HEK293 (cell line): ENCODE results near the gene FILIP1L.

Experiments used
- IKZF3 ChIP-seq: fragments of 450-650 bp; IDR thresholded peaks from 2 replicates; pipeline ENCODE4 v1.5.0; 2018; ENCODE audit warnings: missing biosample characterization, mild to moderate bottlenecking, missing genetic modification characterization, moderate library complexity
- KLF10 ChIP-seq: fragments of 450-650 bp; IDR thresholded peaks from 2 replicates; pipeline ENCODE4 v1.5.1; 2018; ENCODE audit warnings: missing biosample characterization, mild to moderate bottlenecking, missing genetic modification characterization
- OVOL3 ChIP-seq: fragments of 450-650 bp; formaldehyde crosslinking; IDR thresholded peaks from 2 replicates; pipeline ENCODE4 v1.5.1; 2016; ENCODE audit warnings: missing biosample characterization, missing genetic modification characterization
- PRDM1 ChIP-seq: fragments of 450-650 bp; formaldehyde crosslinking; IDR thresholded peaks from 2 replicates; pipeline ENCODE4; 2016; ENCODE audit warnings: missing biosample characterization, missing genetic modification characterization
- ZFP41 ChIP-seq: fragments of 450-650 bp; formaldehyde crosslinking; IDR thresholded peaks from 2 replicates; pipeline ENCODE4 v1.5.1; 2016; ENCODE audit warnings: missing biosample characterization, missing genetic modification characterization, borderline replicate concordance
- ZNF10 ChIP-seq: fragments of 450-650 bp; formaldehyde crosslinking; IDR thresholded peaks from 2 replicates; pipeline ENCODE4 v1.5.1; 2017; ENCODE audit warnings: missing biosample characterization, missing genetic modification characterization
- ZNF133 ChIP-seq: fragments of 450-650 bp; formaldehyde crosslinking; IDR thresholded peaks from 2 replicates; pipeline ENCODE4 v1.5.1; 2016; ENCODE audit warnings: missing biosample characterization, missing genetic modification characterization
- ZNF211 ChIP-seq: fragments of 450-650 bp; formaldehyde crosslinking; IDR thresholded peaks from 2 replicates; pipeline ENCODE4 v1.5.1; 2016; ENCODE audit warnings: low read depth, missing biosample characterization, missing genetic modification characterization
- ZNF274 ChIP-seq, 2 experiments: fragments of 200-500 bp in 1 of 2; fragments of 450-650 bp in 1 of 2; sonication (Bioruptor generic) in 1 of 2; formaldehyde crosslinking in 1 of 2; IDR thresholded peaks; 2 replicates each; pipeline versions ENCODE4 v1.5.1 to v1.6.1; 2014 to 2016; ENCODE audit warnings: borderline replicate concordance in 1 of 2, inconsistent platforms in 1 of 2, low read length in 1 of 2, missing biosample characterization in 1 of 2, missing genetic modification characterization in 1 of 2
- ZNF302 ChIP-seq: fragments of 450-650 bp; formaldehyde crosslinking; IDR thresholded peaks from 2 replicates; pipeline ENCODE4 v1.5.1; 2016; ENCODE audit warnings: missing biosample characterization, missing genetic modification characterization, low read depth
- ZNF341 ChIP-seq: fragments of 450-650 bp; formaldehyde crosslinking; IDR thresholded peaks from 2 replicates; pipeline ENCODE4; 2016; ENCODE audit warnings: low read depth, missing biosample characterization, missing genetic modification characterization
- ZNF37A ChIP-seq: fragments of 450-650 bp; IDR thresholded peaks from 2 replicates; pipeline ENCODE4 v1.5.1; 2018; ENCODE audit warnings: missing biosample characterization, missing genetic modification characterization
- ZNF426 ChIP-seq: fragments of 450-650 bp; formaldehyde crosslinking; IDR thresholded peaks from 2 replicates; pipeline ENCODE4 v1.5.1; 2017; ENCODE audit warnings: missing biosample characterization, missing genetic modification characterization, mild to moderate bottlenecking, inconsistent platforms, moderate library complexity
- ZNF473 ChIP-seq: fragments of 450-650 bp; formaldehyde crosslinking; IDR thresholded peaks from 2 replicates; pipeline ENCODE4 v1.5.1; 2017; ENCODE audit warnings: missing biosample characterization, missing genetic modification characterization
- ZNF501 ChIP-seq: fragments of 450-650 bp; formaldehyde crosslinking; IDR thresholded peaks from 2 replicates; pipeline ENCODE4 v1.5.1; 2016; ENCODE audit warnings: missing biosample characterization, missing genetic modification characterization
- ZNF529 ChIP-seq: fragments of 450-650 bp; formaldehyde crosslinking; IDR thresholded peaks from 2 replicates; pipeline ENCODE4 v1.5.1; 2017; ENCODE audit warnings: missing genetic modification characterization, missing biosample characterization; ENCODE audit not compliant: insufficient replicate concordance
- ZNF530 ChIP-seq: fragments of 450-650 bp; formaldehyde crosslinking; IDR thresholded peaks from 2 replicates; pipeline ENCODE4 v1.5.1; 2016; ENCODE audit warnings: low read depth, missing biosample characterization, missing genetic modification characterization
- ZNF549 ChIP-seq: fragments of 450-650 bp; IDR thresholded peaks from 2 replicates; pipeline ENCODE4 v1.5.1; 2018; ENCODE audit warnings: missing biosample characterization, missing genetic modification characterization, mild to moderate bottlenecking, inconsistent platforms, moderate library complexity
- ZNF626 ChIP-seq: fragments of 450-650 bp; sonication (Bioruptor Pico); formaldehyde crosslinking; IDR thresholded peaks from 2 replicates; pipeline ENCODE4 v1.5.1; 2018; ENCODE audit warnings: missing biosample characterization, missing genetic modification characterization, inconsistent platforms
- ZNF654 ChIP-seq: fragments of 450-650 bp; formaldehyde crosslinking; IDR thresholded peaks from 2 replicates; pipeline ENCODE4 v1.5.1; 2016; ENCODE audit warnings: low read depth, missing biosample characterization, missing genetic modification characterization
- ZNF658 ChIP-seq: fragments of 450-650 bp; formaldehyde crosslinking; IDR thresholded peaks from 2 replicates; pipeline ENCODE4; 2016; ENCODE audit warnings: missing biosample characterization, missing genetic modification characterization
- ZNF664 ChIP-seq: fragments of 450-650 bp; formaldehyde crosslinking; IDR thresholded peaks from 2 replicates; pipeline ENCODE4 v1.5.1; 2016; ENCODE audit warnings: missing biosample characterization, missing genetic modification characterization
- ZNF837 ChIP-seq: fragments of 450-650 bp; formaldehyde crosslinking; IDR thresholded peaks from 2 replicates; pipeline ENCODE4 v1.5.1; 2016; ENCODE audit warnings: missing biosample characterization, missing genetic modification characterization
- ZNF843 ChIP-seq: fragments of 450-650 bp; formaldehyde crosslinking; IDR thresholded peaks from 2 replicates; pipeline ENCODE4 v1.5.1; 2016; ENCODE audit warnings: missing biosample characterization, missing genetic modification characterization
- TF ChIP-seq, protein P1 (sequence below): fragments of 450-650 bp; formaldehyde crosslinking; IDR thresholded peaks from 2 replicates; pipeline ENCODE4 v1.5.1; 2016; ENCODE audit warnings: missing biosample characterization, missing genetic modification characterization
- TF ChIP-seq, protein P2 (sequence below): fragments of 450-650 bp; formaldehyde crosslinking; IDR thresholded peaks from 2 replicates; pipeline ENCODE4 v1.5.1; 2017; ENCODE audit warnings: missing biosample characterization, mild to moderate bottlenecking, missing genetic modification characterization, moderate library complexity
- TF ChIP-seq, protein P3 (sequence below): fragments of 450-650 bp; formaldehyde crosslinking; IDR thresholded peaks from 2 replicates; pipeline ENCODE4 v1.5.1; 2016; ENCODE audit warnings: missing biosample characterization, missing genetic modification characterization
- TF ChIP-seq, protein P4 (sequence below): fragments of 450-650 bp; IDR thresholded peaks from 2 replicates; pipeline ENCODE4 v1.5.1; 2018; ENCODE audit warnings: missing biosample characterization, missing genetic modification characterization
- TF ChIP-seq, protein P5 (sequence below): fragments of 450-650 bp; formaldehyde crosslinking; optimal IDR thresholded peaks from 2 replicates; pipeline ENCODE3; 2016; ENCODE audit warnings: missing biosample characterization, mild to moderate bottlenecking, missing genetic modification characterization
- TF ChIP-seq, protein P6 (sequence below): fragments of 450-650 bp; formaldehyde crosslinking; IDR thresholded peaks from 2 replicates; pipeline ENCODE4 v1.5.1; 2016; ENCODE audit warnings: missing biosample characterization, missing genetic modification characterization
- TF ChIP-seq, protein P7 (sequence below): fragments of 450-650 bp; formaldehyde crosslinking; IDR thresholded peaks from 2 replicates; pipeline ENCODE4 v1.5.1; 2016; ENCODE audit warnings: missing biosample characterization, missing genetic modification characterization

The FILIP1L gene

DNA sequence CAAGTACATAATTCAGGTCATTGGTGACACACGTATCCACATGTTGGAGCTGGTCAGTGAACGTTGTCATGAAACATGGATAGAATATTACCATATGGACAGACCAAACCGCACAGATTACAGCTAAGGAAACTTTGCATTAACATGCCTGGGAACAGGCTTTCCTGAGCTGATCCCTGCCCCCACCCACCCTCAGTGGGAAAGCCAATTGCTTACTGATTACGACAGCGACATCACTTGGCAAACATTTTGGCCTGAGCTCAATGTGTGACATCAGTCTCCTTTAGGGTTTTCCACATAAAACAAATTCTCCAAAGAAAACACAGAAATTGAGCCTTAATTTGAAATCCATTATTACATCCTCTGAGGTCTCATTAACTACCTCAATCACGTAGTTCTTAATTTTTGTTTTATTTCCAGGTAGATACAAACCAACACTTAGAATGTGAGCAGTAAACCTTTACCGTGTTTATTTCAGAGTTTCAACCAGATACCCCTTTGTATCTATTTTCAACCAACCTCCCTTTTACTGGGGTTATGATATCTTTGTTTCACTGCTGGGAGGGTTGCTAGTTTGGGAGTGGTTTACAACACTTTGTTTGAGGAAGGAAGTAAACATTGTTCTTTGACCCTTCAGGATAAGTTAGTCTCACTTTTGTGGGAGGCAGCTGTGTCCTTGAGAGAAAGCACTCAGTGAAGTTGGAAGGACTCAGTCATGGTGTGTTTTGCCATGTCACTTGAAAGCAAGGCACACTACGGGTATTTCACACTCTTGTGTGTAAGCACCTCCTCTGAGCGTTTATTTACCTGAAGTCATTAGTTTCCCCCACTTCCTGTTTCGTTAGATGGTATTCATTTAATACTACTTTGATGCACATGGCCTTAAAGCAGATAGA is 193.6 kb downstream of the FILIP1L start (continued):
- TF ChIP-seq ZNF211 (tag by site-specific recombination): no peak
- peak; percentile 51 for TF ChIP-seq IKZF3 (tag by site-specific recombination)
- TF ChIP-seq, protein P1, sequence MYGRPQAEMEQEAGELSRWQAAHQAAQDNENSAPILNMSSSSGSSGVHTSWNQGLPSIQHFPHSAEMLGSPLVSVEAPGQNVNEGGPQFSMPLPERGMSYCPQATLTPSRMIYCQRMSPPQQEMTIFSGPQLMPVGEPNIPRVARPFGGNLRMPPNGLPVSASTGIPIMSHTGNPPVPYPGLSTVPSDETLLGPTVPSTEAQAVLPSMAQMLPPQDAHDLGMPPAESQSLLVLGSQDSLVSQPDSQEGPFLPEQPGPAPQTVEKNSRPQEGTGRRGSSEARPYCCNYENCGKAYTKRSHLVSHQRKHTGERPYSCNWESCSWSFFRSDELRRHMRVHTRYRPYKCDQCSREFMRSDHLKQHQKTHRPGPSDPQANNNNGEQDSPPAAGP: no peak
- TF ChIP-seq ZNF549 (tag by site-specific recombination): no peak
- no peak for TF ChIP-seq ZNF626 (tag by site-specific recombination)
- TF ChIP-seq, protein P2, sequence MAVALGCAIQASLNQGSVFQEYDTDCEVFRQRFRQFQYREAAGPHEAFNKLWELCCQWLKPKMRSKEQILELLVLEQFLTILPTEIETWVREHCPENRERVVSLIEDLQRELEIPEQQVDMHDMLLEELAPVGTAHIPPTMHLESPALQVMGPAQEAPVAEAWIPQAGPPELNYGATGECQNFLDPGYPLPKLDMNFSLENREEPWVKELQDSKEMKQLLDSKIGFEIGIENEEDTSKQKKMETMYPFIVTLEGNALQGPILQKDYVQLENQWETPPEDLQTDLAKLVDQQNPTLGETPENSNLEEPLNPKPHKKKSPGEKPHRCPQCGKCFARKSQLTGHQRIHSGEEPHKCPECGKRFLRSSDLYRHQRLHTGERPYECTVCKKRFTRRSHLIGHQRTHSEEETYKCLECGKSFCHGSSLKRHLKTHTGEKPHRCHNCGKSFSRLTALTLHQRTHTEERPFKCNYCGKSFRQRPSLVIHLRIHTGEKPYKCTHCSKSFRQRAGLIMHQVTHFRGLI (tag by site-specific recombination): no peak
- no peak for TF ChIP-seq ZNF664 (tag by site-specific recombination)
- TF ChIP-seq ZNF133 (tag by site-specific recombination): no peak
- TF ChIP-seq ZNF426 (tag by site-specific recombination): no peak
- no peak for TF ChIP-seq ZNF341 (tag by site-specific recombination)
- TF ChIP-seq ZNF274 (IDR thresholded peaks at IDR 0.05; ENCODE audit: low read length): no peak
- TF ChIP-seq ZNF274 (tag by site-specific recombination; IDR thresholded peaks at IDR 0.05; ENCODE audit: borderline replicate concordance): no peak
- no peak for TF ChIP-seq OVOL3
- TF ChIP-seq, protein P3, sequence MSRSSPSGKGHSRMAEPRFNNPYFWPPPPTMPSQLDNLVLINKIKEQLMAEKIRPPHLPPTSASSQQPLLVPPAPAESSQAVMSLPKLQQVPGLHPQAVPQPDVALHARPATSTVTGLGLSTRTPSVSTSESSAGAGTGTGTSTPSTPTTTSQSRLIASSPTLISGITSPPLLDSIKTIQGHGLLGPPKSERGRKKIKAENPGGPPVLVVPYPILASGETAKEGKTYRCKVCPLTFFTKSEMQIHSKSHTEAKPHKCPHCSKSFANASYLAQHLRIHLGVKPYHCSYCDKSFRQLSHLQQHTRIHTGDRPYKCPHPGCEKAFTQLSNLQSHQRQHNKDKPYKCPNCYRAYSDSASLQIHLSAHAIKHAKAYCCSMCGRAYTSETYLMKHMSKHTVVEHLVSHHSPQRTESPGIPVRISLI (tag by site-specific recombination): no peak
- TF ChIP-seq ZNF302 (tag by site-specific recombination): no peak
- TF ChIP-seq PRDM1 (tag by site-specific recombination): no peak
- TF ChIP-seq, protein P4, sequence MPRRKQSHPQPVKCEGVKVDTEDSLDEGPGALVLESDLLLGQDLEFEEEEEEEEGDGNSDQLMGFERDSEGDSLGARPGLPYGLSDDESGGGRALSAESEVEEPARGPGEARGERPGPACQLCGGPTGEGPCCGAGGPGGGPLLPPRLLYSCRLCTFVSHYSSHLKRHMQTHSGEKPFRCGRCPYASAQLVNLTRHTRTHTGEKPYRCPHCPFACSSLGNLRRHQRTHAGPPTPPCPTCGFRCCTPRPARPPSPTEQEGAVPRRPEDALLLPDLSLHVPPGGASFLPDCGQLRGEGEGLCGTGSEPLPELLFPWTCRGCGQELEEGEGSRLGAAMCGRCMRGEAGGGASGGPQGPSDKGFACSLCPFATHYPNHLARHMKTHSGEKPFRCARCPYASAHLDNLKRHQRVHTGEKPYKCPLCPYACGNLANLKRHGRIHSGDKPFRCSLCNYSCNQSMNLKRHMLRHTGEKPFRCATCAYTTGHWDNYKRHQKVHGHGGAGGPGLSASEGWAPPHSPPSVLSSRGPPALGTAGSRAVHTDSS (tag by site-specific recombination): no peak
- TF ChIP-seq ZNF654: no peak
- TF ChIP-seq, protein P5, sequence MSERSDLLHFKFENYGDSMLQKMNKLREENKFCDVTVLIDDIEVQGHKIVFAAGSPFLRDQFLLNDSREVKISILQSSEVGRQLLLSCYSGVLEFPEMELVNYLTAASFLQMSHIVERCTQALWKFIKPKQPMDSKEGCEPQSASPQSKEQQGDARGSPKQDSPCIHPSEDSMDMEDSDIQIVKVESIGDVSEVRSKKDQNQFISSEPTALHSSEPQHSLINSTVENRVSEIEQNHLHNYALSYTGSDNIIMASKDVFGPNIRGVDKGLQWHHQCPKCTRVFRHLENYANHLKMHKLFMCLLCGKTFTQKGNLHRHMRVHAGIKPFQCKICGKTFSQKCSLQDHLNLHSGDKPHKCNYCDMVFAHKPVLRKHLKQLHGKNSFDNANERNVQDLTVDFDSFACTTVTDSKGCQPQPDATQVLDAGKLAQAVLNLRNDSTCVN (tag by site-specific recombination): no peak
- no peak for TF ChIP-seq ZNF530 (tag by site-specific recombination)
- TF ChIP-seq ZNF473 (tag by site-specific recombination): no peak
- TF ChIP-seq, protein P6, sequence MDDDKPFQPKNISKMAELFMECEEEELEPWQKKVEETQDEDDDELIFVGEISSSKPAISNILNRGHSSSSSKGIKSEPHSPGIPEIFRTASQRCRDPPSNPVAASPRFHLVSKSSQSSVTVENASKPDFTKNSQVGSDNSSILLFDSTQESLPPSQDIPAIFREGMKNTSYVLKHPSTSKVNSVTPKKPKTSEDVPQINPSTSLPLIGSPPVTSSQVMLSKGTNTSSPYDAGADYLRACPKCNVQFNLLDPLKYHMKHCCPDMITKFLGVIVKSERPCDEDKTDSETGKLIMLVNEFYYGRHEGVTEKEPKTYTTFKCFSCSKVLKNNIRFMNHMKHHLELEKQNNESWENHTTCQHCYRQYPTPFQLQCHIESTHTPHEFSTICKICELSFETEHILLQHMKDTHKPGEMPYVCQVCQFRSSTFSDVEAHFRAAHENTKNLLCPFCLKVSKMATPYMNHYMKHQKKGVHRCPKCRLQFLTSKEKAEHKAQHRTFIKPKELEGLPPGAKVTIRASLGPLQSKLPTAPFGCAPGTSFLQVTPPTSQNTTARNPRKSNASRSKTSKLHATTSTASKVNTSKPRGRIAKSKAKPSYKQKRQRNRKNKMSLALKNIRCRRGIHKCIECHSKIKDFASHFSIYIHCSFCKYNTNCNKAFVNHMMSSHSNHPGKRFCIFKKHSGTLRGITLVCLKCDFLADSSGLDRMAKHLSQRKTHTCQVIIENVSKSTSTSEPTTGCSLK (tag by site-specific recombination): no peak
- TF ChIP-seq ZNF529 (tag by site-specific recombination): no peak
- no peak for TF ChIP-seq ZNF837 (tag by site-specific recombination)
- no peak for TF ChIP-seq KLF10 (tag by site-specific recombination)
- TF ChIP-seq, protein P7, sequence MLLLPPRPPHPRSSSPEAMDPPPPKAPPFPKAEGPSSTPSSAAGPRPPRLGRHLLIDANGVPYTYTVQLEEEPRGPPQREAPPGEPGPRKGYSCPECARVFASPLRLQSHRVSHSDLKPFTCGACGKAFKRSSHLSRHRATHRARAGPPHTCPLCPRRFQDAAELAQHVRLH: peak; percentile 29; the same call in 1 of the 2 replicates
- TF ChIP-seq ZNF658 (tag by site-specific recombination): no peak
- no peak for TF ChIP-seq ZNF501 (tag by site-specific recombination)
- no peak for TF ChIP-seq ZNF37A (tag by site-specific recombination)
- peak; percentile 79 for TF ChIP-seq ZNF843 (tag by site-specific recombination)
- no peak for TF ChIP-seq ZNF10
- no peak for TF ChIP-seq ZFP41 (tag by site-specific recombination)
